Measurements from ENCODE around the gene PLA2G7.

PLA2G7 gene

GRCh38 chr6:46733341-46733801 is 1.8 kb downstream of the PLA2G7 start:
- H3K79me2 ChIP-seq (ENCODE audit: control insufficient read depth, insufficient read depth, low read length) = no peaks in the 10 kb centered on the region
- no peak overlapping the region for H3K4me3 ChIP-seq (ENCODE audit: low read length)
- H4K5ac ChIP-seq (ENCODE audit: low read length) = no peak overlapping the region
- no peak overlapping the region for H2AK5ac ChIP-seq (ENCODE audit: low read length)
- no peaks in the 10 kb centered on the region for H3K4me1 ChIP-seq (ENCODE audit: control insufficient read depth, low read depth, low read length)
- H3K79me1 ChIP-seq (ENCODE audit: low read length) = no peaks in the 10 kb centered on the region
- H3K23ac ChIP-seq (ENCODE audit: low read length) = no peak overlapping the region
- no peaks in the 10 kb centered on the region for H3K36me3 ChIP-seq (ENCODE audit: control insufficient read depth, insufficient read depth, low read length)
- H2BK15ac ChIP-seq (replicated peaks; ENCODE audit: low read depth) = no peak overlapping the region
- no peak overlapping the region for H3K9ac ChIP-seq (ENCODE audit: low read length)
- H2BK5ac ChIP-seq (ENCODE audit: low read length) = no peak overlapping the region
- no peak overlapping the region for H3K27ac ChIP-seq (ENCODE audit: low read depth, low read length)
- no peak overlapping the region for H4K8ac ChIP-seq (ENCODE audit: low read depth, low read length)
- no peak overlapping the region for H3K4me2 ChIP-seq (ENCODE audit: low read length)
- no CpG with 5 or more reads among the region's 2 CpGs for WGBS (ENCODE audit: extremely low coverage, insufficient coverage, low lambda C conversion rate)
- H3K4ac ChIP-seq (ENCODE audit: low read depth, low read length) = no peak overlapping the region
- no peak overlapping the region for H3K56ac ChIP-seq (ENCODE audit: low read length)
- peaks cover 2% of the 10 kb centered on the region for H3K27me3 ChIP-seq (ENCODE audit: insufficient read depth, low read length, poor library complexity)
- H3K18ac ChIP-seq (ENCODE audit: low read length) = no peak overlapping the region
- no peak overlapping the region for H2BK120ac ChIP-seq (ENCODE audit: low read depth, low read length)
- peak; percentile 13 for DNase-seq

GRCh38 chr6:46730921-46731461 is 4.2 kb downstream of the PLA2G7 start:
- Histone ChIP-seq H3K27me3 (ENCODE audit: insufficient read depth, low read length, poor library complexity) (peaks cover under 1% of the 10 kb centered on the region), H3K27ac (ENCODE audit: low read depth, low read length) (no peak overlapping the region), H2BK15ac (replicated peaks; ENCODE audit: low read depth) (no peak overlapping the region), H3K9ac (ENCODE audit: low read length) (no peak overlapping the region), H3K36me3 (ENCODE audit: control insufficient read depth, insufficient read depth, low read length) (no peaks in the 10 kb centered on the region), H3K4me2 (ENCODE audit: low read length) (no peak overlapping the region), H2AK5ac (ENCODE audit: low read length) (no peak overlapping the region), H3K4ac (ENCODE audit: low read depth, low read length) (no peak overlapping the region), H4K8ac (ENCODE audit: low read depth, low read length) (no peak overlapping the region), H4K5ac (ENCODE audit: low read length) (no peak overlapping the region), H3K18ac (ENCODE audit: low read length) (no peak overlapping the region), H3K79me1 (ENCODE audit: low read length) (no peaks in the 10 kb centered on the region), H3K4me3 (ENCODE audit: low read length) (no peak overlapping the region), H2BK5ac (ENCODE audit: low read length) (no peak overlapping the region), H3K56ac (ENCODE audit: low read length) (no peak overlapping the region), H3K23ac (ENCODE audit: low read length) (no peak overlapping the region), H3K4me1 (ENCODE audit: control insufficient read depth, low read depth, low read length) (no peaks in the 10 kb centered on the region), H2BK120ac (ENCODE audit: low read depth, low read length) (no peak overlapping the region), H3K79me2 (ENCODE audit: control insufficient read depth, insufficient read depth, low read length) (no peaks in the 10 kb centered on the region)
- DNase-seq = no peak
- WGBS (ENCODE audit: extremely low coverage, insufficient coverage, low lambda C conversion rate) = no CpG with 5 or more reads among the region's 4 CpGs

- Histone ChIP-seq H2BK5ac (ENCODE audit: low read length) (no peak overlapping the region), H3K79me2 (ENCODE audit: control insufficient read depth, insufficient read depth, low read length) (no peaks in the 10 kb centered on the region), H3K4ac (ENCODE audit: low read depth, low read length) (no peak overlapping the region), H4K8ac (ENCODE audit: low read depth, low read length) (no peak overlapping the region), H2BK15ac (replicated peaks; ENCODE audit: low read depth) (no peak overlapping the region), H3K4me3 (ENCODE audit: low read length) (no peak overlapping the region), H3K27ac (ENCODE audit: low read depth, low read length) (no peak overlapping the region), H3K9ac (ENCODE audit: low read length) (no peak overlapping the region), H2BK120ac (ENCODE audit: low read depth, low read length) (no peak overlapping the region), H3K23ac (ENCODE audit: low read length) (no peak overlapping the region), H3K4me2 (ENCODE audit: low read length) (no peak overlapping the region), H3K4me1 (ENCODE audit: control insufficient read depth, low read depth, low read length) (no peaks in the 10 kb centered on the region), H3K27me3 (ENCODE audit: insufficient read depth, low read length, poor library complexity) (no peaks in the 10 kb centered on the region), H3K56ac (ENCODE audit: low read length) (no peak overlapping the region), H3K79me1 (ENCODE audit: low read length) (no peaks in the 10 kb centered on the region), H3K36me3 (ENCODE audit: control insufficient read depth, insufficient read depth, low read length) (no peaks in the 10 kb centered on the region), H4K5ac (ENCODE audit: low read length) (no peak overlapping the region), H2AK5ac (ENCODE audit: low read length) (no peak overlapping the region), H3K18ac (ENCODE audit: low read length) (no peak overlapping the region)
- no peak for DNase-seq
- WGBS (ENCODE audit: extremely low coverage, insufficient coverage, low lambda C conversion rate) = no CpG with 5 or more reads among the region's 1 CpG
Observed at GRCh38 chr6:46729787-46730326, 5.3 kb downstream of the PLA2G7 start.

GRCh38 chr6:46720401-46720800 is 14.8 kb downstream of the PLA2G7 start:
- no peak overlapping the region for H4K5ac ChIP-seq (ENCODE audit: low read length)
- H2BK5ac ChIP-seq (ENCODE audit: low read length) = no peak overlapping the region
- H3K18ac ChIP-seq (ENCODE audit: low read length) = no peak overlapping the region
- H3K79me1 ChIP-seq (ENCODE audit: low read length) = no peaks in the 10 kb centered on the region
- no peak overlapping the region for H4K8ac ChIP-seq (ENCODE audit: low read depth, low read length)
- H3K23ac ChIP-seq (ENCODE audit: low read length) = no peak overlapping the region
- no peak overlapping the region for H3K56ac ChIP-seq (ENCODE audit: low read length)
- no peaks in the 10 kb centered on the region for H3K27me3 ChIP-seq (ENCODE audit: insufficient read depth, low read length, poor library complexity)
- H3K36me3 ChIP-seq (ENCODE audit: control insufficient read depth, insufficient read depth, low read length) = no peaks in the 10 kb centered on the region
- H2BK15ac ChIP-seq (replicated peaks; ENCODE audit: low read depth) = no peak overlapping the region
- H3K27ac ChIP-seq (ENCODE audit: low read depth, low read length) = no peak overlapping the region
- H3K79me2 ChIP-seq (ENCODE audit: control insufficient read depth, insufficient read depth, low read length) = no peaks in the 10 kb centered on the region
- H2AK5ac ChIP-seq (ENCODE audit: low read length) = no peak overlapping the region
- H3K4ac ChIP-seq (ENCODE audit: low read depth, low read length) = no peak overlapping the region
- no peaks in the 10 kb centered on the region for H3K4me1 ChIP-seq (ENCODE audit: control insufficient read depth, low read depth, low read length)
- H3K4me3 ChIP-seq (ENCODE audit: low read length) = no peak overlapping the region
- no CpG with 5 or more reads among the region's 1 CpG for WGBS (ENCODE audit: extremely low coverage, insufficient coverage, low lambda C conversion rate)
- H2BK120ac ChIP-seq (ENCODE audit: low read depth, low read length) = no peak overlapping the region
- no peak for DNase-seq
- no peak overlapping the region for H3K4me2 ChIP-seq (ENCODE audit: low read length)
- no peak overlapping the region for H3K9ac ChIP-seq (ENCODE audit: low read length)

- Histone ChIP-seq H3K4me1 (ENCODE audit: control insufficient read depth, low read depth, low read length) (no peaks in the 10 kb centered on the region), H3K27me3 (ENCODE audit: insufficient read depth, low read length, poor library complexity) (no peaks in the 10 kb centered on the region)
- WGBS (ENCODE audit: extremely low coverage, insufficient coverage, low lambda C conversion rate) = no CpG with 5 or more reads among the region's 1 CpG
Observed at GRCh38 chr6:46719099-46719498, 16.1 kb downstream of the PLA2G7 start.

GRCh38 chr6:46715141-46715540 is 20.0 kb downstream of the PLA2G7 start:
- no peaks in the 10 kb centered on the region for H3K79me2 ChIP-seq (ENCODE audit: control insufficient read depth, insufficient read depth, low read length)
- no peak overlapping the region for H3K27ac ChIP-seq (ENCODE audit: low read depth, low read length)
- H3K18ac ChIP-seq (ENCODE audit: low read length) = no peak overlapping the region
- no peak overlapping the region for H2BK5ac ChIP-seq (ENCODE audit: low read length)
- H2BK15ac ChIP-seq (replicated peaks; ENCODE audit: low read depth) = no peak overlapping the region
- no peak for DNase-seq
- no peaks in the 10 kb centered on the region for H3K27me3 ChIP-seq (ENCODE audit: insufficient read depth, low read length, poor library complexity)
- no peak overlapping the region for H2BK120ac ChIP-seq (ENCODE audit: low read depth, low read length)
- H3K79me1 ChIP-seq (ENCODE audit: low read length) = no peaks in the 10 kb centered on the region
- H3K56ac ChIP-seq (ENCODE audit: low read length) = no peak overlapping the region
- H2AK5ac ChIP-seq (ENCODE audit: low read length) = no peak overlapping the region
- no peak overlapping the region for H3K4me2 ChIP-seq (ENCODE audit: low read length)
- no peak overlapping the region for H3K4ac ChIP-seq (ENCODE audit: low read depth, low read length)
- H3K23ac ChIP-seq (ENCODE audit: low read length) = no peak overlapping the region
- H3K4me1 ChIP-seq (ENCODE audit: control insufficient read depth, low read depth, low read length) = no peaks in the 10 kb centered on the region
- no peak overlapping the region for H3K9ac ChIP-seq (ENCODE audit: low read length)
- H4K5ac ChIP-seq (ENCODE audit: low read length) = no peak overlapping the region
- H3K4me3 ChIP-seq (ENCODE audit: low read length) = no peak overlapping the region
- no peaks in the 10 kb centered on the region for H3K36me3 ChIP-seq (ENCODE audit: control insufficient read depth, insufficient read depth, low read length)
- H4K8ac ChIP-seq (ENCODE audit: low read depth, low read length) = no peak overlapping the region

More at GRCh38 chr6:46719099-46719498, 16.1 kb downstream of the PLA2G7 start:
- Histone ChIP-seq H3K36me3 (ENCODE audit: control insufficient read depth, insufficient read depth, low read length) (no peaks in the 10 kb centered on the region), H3K79me2 (ENCODE audit: control insufficient read depth, insufficient read depth, low read length) (no peaks in the 10 kb centered on the region), H3K4ac (ENCODE audit: low read depth, low read length) (no peak overlapping the region), H3K18ac (ENCODE audit: low read length) (no peak overlapping the region), H3K23ac (ENCODE audit: low read length) (no peak overlapping the region), H4K8ac (ENCODE audit: low read depth, low read length) (no peak overlapping the region), H2BK5ac (ENCODE audit: low read length) (no peak overlapping the region), H2AK5ac (ENCODE audit: low read length) (no peak overlapping the region), H3K9ac (ENCODE audit: low read length) (no peak overlapping the region), H4K5ac (ENCODE audit: low read length) (no peak overlapping the region), H3K79me1 (ENCODE audit: low read length) (no peaks in the 10 kb centered on the region), H3K27ac (ENCODE audit: low read depth, low read length) (no peak overlapping the region), H3K4me3 (ENCODE audit: low read length) (no peak overlapping the region), H2BK15ac (replicated peaks; ENCODE audit: low read depth) (no peak overlapping the region), H2BK120ac (ENCODE audit: low read depth, low read length) (no peak overlapping the region), H3K56ac (ENCODE audit: low read length) (no peak overlapping the region), H3K4me2 (ENCODE audit: low read length) (no peak overlapping the region)
- no peak for DNase-seq
